Liver (tissue), 9 donors: ENCODE data around the gene WWP2. TPM values are rescaled to one million over a fixed set of nuclear protein-coding genes. Genes with fewer than 3 reads are reported as not detected.
A peak's percentile ranks its signal among the peaks of the same experiment; 100 is the strongest.

ENCODE experiments used
- DNase-seq: peaks from one replicate; pipeline ENCODE4 v3.0.0-alpha.2; 2017; ENCODE audit warnings: low spot score
- H3K27ac ChIP-seq, 2 donors: one replicate each; pipeline ENCODE4 v1.7.0; 2013; ENCODE audit warnings: inconsistent platforms in 2 of 2, low read length in 2 of 2, control low read depth in 1 of 2, low read depth in 1 of 2, mild to moderate bottlenecking in 1 of 2
- H3K27me3 ChIP-seq, 4 donors: one replicate each; pipeline versions ENCODE4 v1.6.1 to v1.7.0; 2013; ENCODE audit warnings: low read length in 3 of 4, inconsistent platforms in 1 of 4, mild to moderate bottlenecking in 1 of 4, moderate library complexity in 1 of 4; ENCODE audit not compliant: control insufficient read depth in 4 of 4, insufficient read depth in 4 of 4
- H3K36me3 ChIP-seq, 4 donors: one replicate each; pipeline versions ENCODE4 v1.6.1 to v1.7.0; 2013; ENCODE audit warnings: low read length in 3 of 4, mild to moderate bottlenecking in 3 of 4, low read depth in 1 of 4, moderate library complexity in 1 of 4; ENCODE audit not compliant: control insufficient read depth in 4 of 4, insufficient read depth in 3 of 4
- H3K4me1 ChIP-seq, 4 donors: one replicate each; pipeline versions ENCODE4 v1.6.1 to v1.7.0; 2013; ENCODE audit warnings: low read length in 3 of 4, mild to moderate bottlenecking in 3 of 4, moderate library complexity in 1 of 4; ENCODE audit not compliant: control insufficient read depth in 4 of 4, insufficient read depth in 4 of 4
- H3K4me3 ChIP-seq, 3 donors: one replicate each; pipeline versions ENCODE4 v1.6.1 to v1.7.0; 2013; ENCODE audit warnings: low read length in 3 of 3, control low read depth in 1 of 3, low read depth in 1 of 3, mild to moderate bottlenecking in 1 of 3
- H3K9ac ChIP-seq, 2 donors: one replicate each; pipeline ENCODE4 v1.7.0; 2013; ENCODE audit warnings: low read length in 2 of 2, mild to moderate bottlenecking in 2 of 2, moderate library complexity in 2 of 2, control low read depth in 1 of 2, low read depth in 1 of 2
- H3K9me3 ChIP-seq, 4 donors: one replicate each; pipeline versions ENCODE4 v1.6.1 to v1.7.0; 2013; ENCODE audit warnings: low read length in 3 of 4; ENCODE audit not compliant: control insufficient read depth in 4 of 4
- EGR1 ChIP-seq, 2 donors: IDR thresholded peaks; 2 replicates each; pipeline ENCODE4 v1.6.1; 2016 to 2018; ENCODE audit warnings: antibody characterized with exemption in 2 of 2, low read depth in 2 of 2
- FOXA1 ChIP-seq: IDR thresholded peaks from 2 replicates; pipeline ENCODE4 v1.6.1; 2016; ENCODE audit warnings: antibody characterized with exemption
- FOXA2 ChIP-seq: IDR thresholded peaks from 2 replicates; pipeline ENCODE4 v1.6.1; 2016; ENCODE audit warnings: antibody characterized with exemption
- GABPA ChIP-seq, 2 donors: IDR thresholded peaks in 1 of 2; conservative IDR thresholded peaks in 1 of 2; 2 replicates each; pipeline ENCODE4 v1.6.1; 2016; ENCODE audit warnings: antibody characterized with exemption in 2 of 2, mild to moderate bottlenecking in 1 of 2, moderate library complexity in 1 of 2
- HNF4A ChIP-seq, 2 donors: conservative IDR thresholded peaks; 2 replicates each; pipeline ENCODE4 v1.6.1; 2016; ENCODE audit warnings: antibody characterized with exemption in 2 of 2, mild to moderate bottlenecking in 2 of 2
- HNF4G ChIP-seq: IDR thresholded peaks from 2 replicates; pipeline ENCODE4 v1.6.1; 2016; ENCODE audit warnings: antibody characterized with exemption
- JUND ChIP-seq, 2 donors: IDR thresholded peaks; 2 replicates each; pipeline ENCODE4 v1.6.1; 2016; ENCODE audit warnings: antibody characterized with exemption in 2 of 2
- MAX ChIP-seq: IDR thresholded peaks from 2 replicates; pipeline ENCODE4 v1.6.1; 2016; ENCODE audit warnings: antibody characterized with exemption
- NR2F2 ChIP-seq: IDR thresholded peaks from 2 replicates; pipeline ENCODE4 v1.6.1; 2016; ENCODE audit warnings: antibody characterized with exemption
- REST ChIP-seq: IDR thresholded peaks from 2 replicates; pipeline ENCODE4 v1.6.1; 2016; ENCODE audit warnings: antibody characterized with exemption, mild to moderate bottlenecking
- RXRA ChIP-seq, 2 donors: IDR thresholded peaks; 2 replicates each; pipeline ENCODE4 v1.6.1; 2017 to 2018; ENCODE audit warnings: antibody characterized with exemption in 2 of 2, mild to moderate bottlenecking in 1 of 2
- SP1 ChIP-seq: IDR thresholded peaks from 2 replicates; pipeline ENCODE4 v1.6.1; 2018; ENCODE audit warnings: antibody characterized with exemption, mild to moderate bottlenecking
- TAF1 ChIP-seq: conservative IDR thresholded peaks from 2 replicates; pipeline ENCODE4 v1.6.1; 2016; ENCODE audit warnings: antibody characterized with exemption, mild to moderate bottlenecking
- YY1 ChIP-seq: IDR thresholded peaks from 2 replicates; pipeline ENCODE4 v1.6.1; 2016; ENCODE audit warnings: antibody characterized with exemption, mild to moderate bottlenecking
- ZBTB33 ChIP-seq: IDR thresholded peaks from 2 replicates; pipeline ENCODE4 v1.6.1; 2016; ENCODE audit warnings: antibody characterized with exemption
- WGBS: extraction: QIAGEN DNeasy Blood & Tissue Kit; methylation state at CpG from one replicate; pipeline ENCODE4 v1.1.7; 2013; 5-methylcytosine and 5-hydroxymethylcytosine counted together
- polyA plus RNA-seq, 2 donors: library from polyadenylated mRNA; stranded (reverse) in 1 of 2; unstranded in 1 of 2; fragments of 200-250 nt in 1 of 2; fragments of >200 nt in 1 of 2; fragmentation: Nextera tagmentation in 1 of 2; extraction: Ambion mirVana in 1 of 2; gene quantifications; one replicate each; pipeline versions ENCODE4 v1.2.1 to v1.2.3, GENCODE V29; 2013 to 2015
- total RNA-seq, 2 donors: library from RNA; depleted of rRNA; stranded (reverse); fragments of >200 nt; gene quantifications; one replicate each; pipeline ENCODE4 v1.2.3, GENCODE V29; 2014
- TF ChIP-seq, protein P1 (sequence below): IDR thresholded peaks from 2 replicates; pipeline ENCODE4 v1.6.1; 2016; ENCODE audit warnings: antibody characterized with exemption
- donor health status: healthy.
- donor health status: healthy.
- donor health status: healthy.
- donor health status: healthy.
- donor health status: healthy.

The WWP2 gene
- total RNA-seq = 10 to 100 TPM; 15.8 to 22.7 TPM
- polyA plus RNA-seq = 10 to 100 TPM in 1 of 2 donors, 1 to 10 TPM in 1; 8.6 to 11.5 TPM

GRCh38 chr16:69761983-69762813 is at the start of gene WWP2:
TSS of gene WWP2 (plus strand) at chr16:69762332. CDS start at chr16:69787011, 24,679 bp downstream.
- TF ChIP-seq RXRA (IDR thresholded peaks at IDR 0.05) = no peak
- peak; percentile 11 for TF ChIP-seq YY1
- TF ChIP-seq GABPA (IDR thresholded peaks at IDR 0.05 in 1 of 2, conservative IDR thresholded peaks at IDR 0.05 in 1 of 2) = peak in 1 of 2 donors; percentile 73
- TF ChIP-seq HNF4G = no peak
- TF ChIP-seq TAF1 = peak; percentile 21
- TF ChIP-seq MAX = peak; percentile 46
- TF ChIP-seq HNF4A (conservative IDR thresholded peaks at IDR 0.05) = peak in 1 of 2 donors; percentile 43
- H3K27ac ChIP-seq = peak within 1 kb of the TSS; percentile 79 to 91
- no peaks in the 10 kb centered on the region for H3K36me3 ChIP-seq
- H3K4me3 ChIP-seq = peak within 1 kb of the TSS; percentile 92 to 95 (median 95)
- peaks cover 0 to 15% (median 15%) of the 10 kb centered on the region in 4 donors for H3K4me1 ChIP-seq
- whole genome bisulfite sequencing = 1% methylated on average over 68 of the region's 68 CpGs
- H3K9me3 ChIP-seq = no peaks in the 10 kb centered on the region
- H3K27me3 ChIP-seq = no peaks in the 10 kb centered on the region
- DNase-seq = peak; percentile 82
- peak within 1 kb of the TSS; percentile 95 to 96 for H3K9ac ChIP-seq

DNA sequence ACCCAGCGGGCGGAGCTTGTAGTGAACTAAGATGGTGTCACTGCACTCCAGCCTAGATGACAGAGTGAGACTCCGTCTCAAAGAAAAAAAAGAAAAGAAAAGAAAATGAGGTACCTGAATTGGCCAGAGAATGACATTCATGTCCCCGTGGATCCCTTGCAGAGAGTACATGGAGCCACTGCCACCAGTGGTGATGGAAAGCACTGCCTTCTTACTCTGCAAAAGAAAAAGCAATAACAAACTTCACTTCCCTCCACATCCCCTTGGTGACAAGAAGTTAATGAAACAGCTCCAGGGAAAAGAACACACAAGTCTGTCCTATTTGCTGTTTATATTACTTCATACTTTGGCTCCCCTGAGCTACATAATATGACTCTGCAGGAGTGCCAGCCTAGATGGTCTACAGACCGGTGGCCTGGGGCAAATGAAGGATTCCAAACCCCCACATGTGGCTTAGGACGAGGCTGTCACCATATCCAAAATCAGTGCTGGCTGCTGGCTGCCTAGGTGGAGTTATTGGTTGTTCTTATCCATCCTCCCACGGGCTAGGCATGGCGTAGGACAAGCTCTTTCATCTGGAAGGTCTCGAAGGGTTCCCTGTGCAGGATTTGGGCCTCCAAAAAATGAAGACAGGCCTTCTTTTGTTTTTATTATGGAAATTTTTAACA is 49.1 kb upstream of the WWP2 start:
- H3K36me3 ChIP-seq = peaks cover 0 to 6% (median 2%) of the 10 kb centered on the region in 4 donors
- H3K9ac ChIP-seq = no peak overlapping the region
- WGBS = 94% methylated on average over 9 of the region's 9 CpGs
- no peaks in the 10 kb centered on the region for H3K9me3 ChIP-seq
- no peak for TF ChIP-seq EGR1 (IDR thresholded peaks at IDR 0.05; ENCODE audit: low read depth in 2 of 2)
- no peak for TF ChIP-seq TAF1
- TF ChIP-seq HNF4A (conservative IDR thresholded peaks at IDR 0.05) = no peak
- no peak for TF ChIP-seq GABPA (IDR thresholded peaks at IDR 0.05 in 1 of 2, conservative IDR thresholded peaks at IDR 0.05 in 1 of 2)
- TF ChIP-seq JUND (IDR thresholded peaks at IDR 0.05) = no peak
- TF ChIP-seq ZBTB33 = no peak
- TF ChIP-seq SP1 = no peak
- TF ChIP-seq, protein P1, sequence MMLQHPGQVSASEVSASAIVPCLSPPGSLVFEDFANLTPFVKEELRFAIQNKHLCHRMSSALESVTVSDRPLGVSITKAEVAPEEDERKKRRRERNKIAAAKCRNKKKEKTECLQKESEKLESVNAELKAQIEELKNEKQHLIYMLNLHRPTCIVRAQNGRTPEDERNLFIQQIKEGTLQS = no peak
- no peak for TF ChIP-seq REST
- TF ChIP-seq RXRA (IDR thresholded peaks at IDR 0.05) = no peak
- no peak for TF ChIP-seq NR2F2
- no peak for TF ChIP-seq MAX
- no peak for TF ChIP-seq FOXA1
- TF ChIP-seq HNF4G = no peak
- no peak for TF ChIP-seq FOXA2
- H3K27ac ChIP-seq = no peak overlapping the region
- DNase-seq = no peak
- peaks cover 0 to 2% (median 0%) of the 10 kb centered on the region in 4 donors for H3K4me1 ChIP-seq
- no peak overlapping the region for H3K4me3 ChIP-seq
- no peaks in the 10 kb centered on the region for H3K27me3 ChIP-seq
